ENCODE data around the gene CORO1C. TPM values are rescaled to one million over a fixed set of nuclear protein-coding genes. Genes with fewer than 3 reads are reported as not detected.

The CORO1C gene
- total RNA-seq, 1 donor from 2014 or later = 391 TPM

- no peak overlapping the region for H3K4me3 ChIP-seq (ENCODE audit: insufficient read depth, low read depth, low read length)
- TF ChIP-seq CTCF (IDR thresholded peaks at IDR 0.05; ENCODE audit: insufficient read depth, low read depth, low read length) = no peak
- no peak for TF ChIP-seq EZH2 (IDR thresholded peaks at IDR 0.05; ENCODE audit: insufficient read depth, low read length)
- H3K36me3 ChIP-seq (ENCODE audit: insufficient read depth, low read length) = no peaks in the 10 kb centered on the region
- H3K27me3 ChIP-seq (ENCODE audit: insufficient read depth, low read length) = no peaks in the 10 kb centered on the region
- no peak overlapping the region for H3K4me2 ChIP-seq (ENCODE audit: low read length)
- no peak overlapping the region for H2AFZ ChIP-seq (ENCODE audit: low read depth, low read length)
- no peaks in the 10 kb centered on the region for H3K79me2 ChIP-seq (ENCODE audit: insufficient read depth, low read length)
- Mint-ChIP-seq H3K4me1 (ENCODE audit: low read depth, unreplicated experiment) (peaks cover 4% of the 10 kb centered on the region), H3K9me3 (ENCODE audit: unreplicated experiment) (no peaks in the 10 kb centered on the region), H3K27me3 (ENCODE audit: low read depth, unreplicated experiment) (peaks cover 15% of the 10 kb centered on the region), H3K27ac (ENCODE audit: unreplicated experiment) (no peak overlapping the region), H3K4me3 (ENCODE audit: unreplicated experiment) (no peak overlapping the region), H3K36me3 (ENCODE audit: low read depth, unreplicated experiment) (no peaks in the 10 kb centered on the region)
- no peak overlapping the region for H3K9ac ChIP-seq (ENCODE audit: low read length)
- H3K4me1 ChIP-seq (ENCODE audit: insufficient read depth, low read length) = no peaks in the 10 kb centered on the region
- no peak for DNase-seq (ENCODE audit: low read depth)
- H3K27ac ChIP-seq (ENCODE audit: low read depth, low read length) = no peak overlapping the region
- FAIRE-seq = no peak
- H3K9me3 ChIP-seq (ENCODE audit: insufficient read depth, low read depth, low read length) = no peaks in the 10 kb centered on the region
- peaks cover 5% of the 10 kb centered on the region for H4K20me1 ChIP-seq (ENCODE audit: insufficient read depth, low read length)
Observed at GRCh38 chr12:108599948-108600701, 131.2 kb downstream of the CORO1C start.

GRCh38 chr12:108599541-108599940 is 131.8 kb downstream of the CORO1C start:
- peaks cover 3% of the 10 kb centered on the region for H3K4me1 Mint-ChIP-seq (ENCODE audit: low read depth, unreplicated experiment)
- Histone ChIP-seq H3K4me3 (ENCODE audit: insufficient read depth, low read depth, low read length) (no peak overlapping the region), H3K27me3 (ENCODE audit: insufficient read depth, low read length) (no peaks in the 10 kb centered on the region), H3K9ac (ENCODE audit: low read length) (no peak overlapping the region), H3K27ac (ENCODE audit: low read depth, low read length) (no peak overlapping the region), H3K4me2 (ENCODE audit: low read length) (no peak overlapping the region), H3K79me2 (ENCODE audit: insufficient read depth, low read length) (no peaks in the 10 kb centered on the region), H3K36me3 (ENCODE audit: insufficient read depth, low read length) (no peaks in the 10 kb centered on the region), H4K20me1 (ENCODE audit: insufficient read depth, low read length) (peaks cover 7% of the 10 kb centered on the region), H3K9me3 (ENCODE audit: insufficient read depth, low read depth, low read length) (no peaks in the 10 kb centered on the region), H2AFZ (ENCODE audit: low read depth, low read length) (no peak overlapping the region), H3K4me1 (ENCODE audit: insufficient read depth, low read length) (no peaks in the 10 kb centered on the region)
- peak overlapping the region; percentile 41 for H3K27ac Mint-ChIP-seq (ENCODE audit: unreplicated experiment)
- H3K4me3 Mint-ChIP-seq (ENCODE audit: unreplicated experiment) = no peak overlapping the region
- no peak for TF ChIP-seq EZH2 (IDR thresholded peaks at IDR 0.05; ENCODE audit: insufficient read depth, low read length)
- no peak for TF ChIP-seq CTCF (IDR thresholded peaks at IDR 0.05; ENCODE audit: insufficient read depth, low read depth, low read length)
- no peak for FAIRE-seq
- H3K9me3 Mint-ChIP-seq (ENCODE audit: unreplicated experiment) = no peaks in the 10 kb centered on the region
- no peaks in the 10 kb centered on the region for H3K36me3 Mint-ChIP-seq (ENCODE audit: low read depth, unreplicated experiment)
- H3K27me3 Mint-ChIP-seq (ENCODE audit: low read depth, unreplicated experiment) = peaks cover 14% of the 10 kb centered on the region
- DNase-seq (ENCODE audit: low read depth) = no peak

Data from astrocyte (in vitro differentiated cells and primary cell).